Measurements from ENCODE around the gene MILR1.
"Not testable (repeated sequence)": the region's sequence is repeated elsewhere in the genome, so short reads cannot be mapped to it uniquely, and the experiment has no call there.

Gene MILR1

GRCh38 chr17:64428406-64428805 lies 20.5 kb upstream of the MILR1 start:
- no peak for DNase-seq (ENCODE audit: low read depth in 2 of 2)

- not testable (repeated sequence) for DNase-seq (ENCODE audit: low read depth in 2 of 2)
These were observed 18.9 kb upstream of the MILR1 start for GRCh38 chr17:64430036-64430435.

- DNase-seq (ENCODE audit: low read depth in 2 of 2): no peak
These were observed 17.4 kb upstream of the MILR1 start for GRCh38 chr17:64431534-64431933.

GRCh38 chr17:64437944-64438525 lies 10.9 kb upstream of the MILR1 start:
- DNase-seq (ENCODE audit: low read depth in 2 of 2): no peak

GRCh38 chr17:64439521-64439920 lies 9.4 kb upstream of the MILR1 start:
- DNase-seq (ENCODE audit: low read depth in 2 of 2): not testable (repeated sequence)

GRCh38 chr17:64439956-64440355 lies 9.0 kb upstream of the MILR1 start:
- DNase-seq (ENCODE audit: low read depth in 2 of 2): no peak

- DNase-seq (ENCODE audit: low read depth in 2 of 2): no peak
These were observed 7.0 kb upstream of the MILR1 start for GRCh38 chr17:64441772-64442540.

GRCh38 chr17:64442541-64442971 lies 6.4 kb upstream of the MILR1 start:
- no peak for DNase-seq (ENCODE audit: low read depth in 2 of 2)

- DNase-seq (ENCODE audit: low read depth in 2 of 2): no peak
These were observed 5.7 kb upstream of the MILR1 start for GRCh38 chr17:64443086-64443760.

- no peak for DNase-seq (ENCODE audit: low read depth in 2 of 2)
These were observed 1.4 kb upstream of the MILR1 start for GRCh38 chr17:64447526-64447925.

GRCh38 chr17:64449545-64449944 lies 630 bp downstream of the MILR1 start:
- no peak for DNase-seq (ENCODE audit: low read depth in 2 of 2)

- no peak for DNase-seq (ENCODE audit: low read depth in 2 of 2)
These were observed 7.3 kb downstream of the MILR1 start for GRCh38 chr17:64455993-64456885.

- DNase-seq (ENCODE audit: low read depth in 2 of 2): no peak
These were observed 8.2 kb downstream of the MILR1 start for GRCh38 chr17:64457156-64457555.

- DNase-seq (ENCODE audit: low read depth in 2 of 2): no peak
These were observed 9.8 kb downstream of the MILR1 start for GRCh38 chr17:64458756-64459155.

GRCh38 chr17:64459284-64459747 lies 10.4 kb downstream of the MILR1 start:
- no peak for DNase-seq (ENCODE audit: low read depth in 2 of 2)

- DNase-seq (ENCODE audit: low read depth in 2 of 2): not testable (repeated sequence)
These were observed 10.9 kb downstream of the MILR1 start for GRCh38 chr17:64459818-64460217.

- no peak for DNase-seq (ENCODE audit: low read depth in 2 of 2)
These were observed 12.0 kb downstream of the MILR1 start for GRCh38 chr17:64460955-64461354.

- DNase-seq (ENCODE audit: low read depth in 2 of 2): no peak
These were observed 12.9 kb downstream of the MILR1 start for GRCh38 chr17:64461788-64462187.

GRCh38 chr17:64466019-64466735 lies 17.3 kb downstream of the MILR1 start:
- DNase-seq (ENCODE audit: low read depth in 2 of 2): no peak

GRCh38 chr17:64466834-64467233 lies 17.9 kb downstream of the MILR1 start:
- DNase-seq (ENCODE audit: low read depth in 2 of 2): not testable (repeated sequence)

- DNase-seq (ENCODE audit: low read depth in 2 of 2): no peak
These were observed 21.7 kb downstream of the MILR1 start for GRCh38 chr17:64470625-64471024.
